ENCODE measurements around the gene C1QL1. TPM values are rescaled to one million over a fixed set of nuclear protein-coding genes. Genes with fewer than 3 reads are reported as not detected.
A peak's percentile ranks its signal among the peaks of the same experiment; 100 is the strongest.

Gene C1QL1
- total and polyA plus RNA-seq, 9 of the 15 experiments (the other 6 are each of a cell fraction or from before 2014, with no cell fraction given): 0.07 to 0.12 (median 0.09) TPM; not detected in 6

DNA sequence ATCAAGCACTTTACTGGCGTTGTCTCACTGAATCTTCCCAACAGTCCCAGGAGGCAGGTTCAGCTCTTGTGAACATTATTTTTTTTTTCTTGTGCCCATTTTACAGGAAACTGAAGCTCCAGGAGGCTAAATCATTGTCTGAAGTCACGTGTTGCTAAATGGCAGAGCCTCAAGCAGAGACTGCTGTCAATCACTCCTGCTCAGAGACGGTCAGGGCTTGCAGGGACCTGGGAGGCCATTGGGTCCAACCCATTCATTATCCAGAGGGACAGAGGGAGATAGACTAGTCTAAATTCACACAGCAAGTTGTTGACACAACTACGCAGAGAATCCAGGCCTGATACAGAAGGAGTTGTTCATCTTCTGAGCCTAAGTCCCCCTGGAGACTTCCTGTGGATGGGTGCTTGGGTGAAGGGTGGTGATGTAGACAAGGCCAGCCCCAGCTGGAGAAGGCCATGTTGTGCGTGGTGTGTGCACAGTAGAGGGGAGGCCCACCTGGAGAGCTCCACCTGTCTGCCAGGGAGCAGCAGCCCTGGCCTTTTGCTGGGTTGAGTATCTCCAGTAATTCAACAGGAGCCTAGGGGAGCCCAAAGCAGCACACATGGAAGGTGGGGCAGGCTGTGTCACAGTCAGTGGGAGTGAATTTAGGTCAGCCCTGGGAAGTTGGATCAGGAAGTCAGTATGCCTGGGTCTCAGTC lies 24.3 kb upstream of the C1QL1 start:
- H3K79me2 ChIP-seq (ENCODE audit: control insufficient read depth, insufficient read depth, low read length): no peaks in the 10 kb centered on the region
- DNase-seq (ENCODE audit: extremely low read depth in 1 of 4, low spot score in 3 of 4) (no peak), ATAC-seq (no peak), FAIRE-seq (no peak)
- H3K4me3 ChIP-seq: no peak overlapping the region
- H2AFZ ChIP-seq (ENCODE audit: low read depth, low read length): no peak overlapping the region
- H3K9ac ChIP-seq (ENCODE audit: insufficient read depth in 1 of 2, low read depth in 2 of 2, low read length in 2 of 2): no peak overlapping the region
- H3K9me1 ChIP-seq (ENCODE audit: control insufficient read depth, insufficient read depth, low read length): peaks cover 2% of the 10 kb centered on the region
- no peaks in the 10 kb centered on the region; the same call in 1 of the 2 replicates for H4K20me1 ChIP-seq (replicated peaks; ENCODE audit: control insufficient read depth, insufficient read depth, low read length)
- peaks cover 44 to 78% of the 10 kb centered on the region in 2 experiments; a peak in 4 of 5 replicates for H3K27me3 ChIP-seq (ENCODE audit: control insufficient read depth in 2 of 2, insufficient read depth in 2 of 2, low read length in 2 of 2)
- no peaks in the 10 kb centered on the region for H3K9me3 ChIP-seq (replicated peaks; ENCODE audit: control insufficient read depth, insufficient read depth, low read depth, low read length)
- in situ Hi-C loops (cut with MboI): no loop called here
- no TSS peak for BruUV-seq (replicated peaks)
- no peaks in the 10 kb centered on the region for H3K36me3 ChIP-seq (ENCODE audit: control insufficient read depth, insufficient read depth, low read length)
- TF ChIP-seq, protein P1, sequence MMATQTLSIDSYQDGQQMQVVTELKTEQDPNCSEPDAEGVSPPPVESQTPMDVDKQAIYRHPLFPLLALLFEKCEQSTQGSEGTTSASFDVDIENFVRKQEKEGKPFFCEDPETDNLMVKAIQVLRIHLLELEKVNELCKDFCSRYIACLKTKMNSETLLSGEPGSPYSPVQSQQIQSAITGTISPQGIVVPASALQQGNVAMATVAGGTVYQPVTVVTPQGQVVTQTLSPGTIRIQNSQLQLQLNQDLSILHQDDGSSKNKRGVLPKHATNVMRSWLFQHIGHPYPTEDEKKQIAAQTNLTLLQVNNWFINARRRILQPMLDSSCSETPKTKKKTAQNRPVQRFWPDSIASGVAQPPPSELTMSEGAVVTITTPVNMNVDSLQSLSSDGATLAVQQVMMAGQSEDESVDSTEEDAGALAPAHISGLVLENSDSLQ (IDR thresholded peaks at IDR 0.05): peak; percentile 84
- TF ChIP-seq, protein P2, sequence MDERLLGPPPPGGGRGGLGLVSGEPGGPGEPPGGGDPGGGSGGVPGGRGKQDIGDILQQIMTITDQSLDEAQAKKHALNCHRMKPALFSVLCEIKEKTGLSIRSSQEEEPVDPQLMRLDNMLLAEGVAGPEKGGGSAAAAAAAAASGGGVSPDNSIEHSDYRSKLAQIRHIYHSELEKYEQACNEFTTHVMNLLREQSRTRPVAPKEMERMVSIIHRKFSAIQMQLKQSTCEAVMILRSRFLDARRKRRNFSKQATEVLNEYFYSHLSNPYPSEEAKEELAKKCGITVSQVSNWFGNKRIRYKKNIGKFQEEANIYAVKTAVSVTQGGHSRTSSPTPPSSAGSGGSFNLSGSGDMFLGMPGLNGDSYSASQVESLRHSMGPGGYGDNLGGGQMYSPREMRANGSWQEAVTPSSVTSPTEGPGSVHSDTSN (CRISPR knock-in tag; IDR thresholded peaks at IDR 0.05; ENCODE audit: low read depth): no peak
- TF ChIP-seq, protein P2 (tag; conservative IDR thresholded peaks at IDR 0.05; ENCODE audit: low read depth): peak; percentile 31; the same call in 1 of the 2 replicates
- TF ChIP-seq, protein P3, sequence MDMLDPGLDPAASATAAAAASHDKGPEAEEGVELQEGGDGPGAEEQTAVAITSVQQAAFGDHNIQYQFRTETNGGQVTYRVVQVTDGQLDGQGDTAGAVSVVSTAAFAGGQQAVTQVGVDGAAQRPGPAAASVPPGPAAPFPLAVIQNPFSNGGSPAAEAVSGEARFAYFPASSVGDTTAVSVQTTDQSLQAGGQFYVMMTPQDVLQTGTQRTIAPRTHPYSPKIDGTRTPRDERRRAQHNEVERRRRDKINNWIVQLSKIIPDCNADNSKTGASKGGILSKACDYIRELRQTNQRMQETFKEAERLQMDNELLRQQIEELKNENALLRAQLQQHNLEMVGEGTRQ (CRISPR knock-in tag; IDR thresholded peaks at IDR 0.05): peak; percentile 53; the same call in 1 of the 2 replicates
- TF ChIP-seq, protein P4, sequence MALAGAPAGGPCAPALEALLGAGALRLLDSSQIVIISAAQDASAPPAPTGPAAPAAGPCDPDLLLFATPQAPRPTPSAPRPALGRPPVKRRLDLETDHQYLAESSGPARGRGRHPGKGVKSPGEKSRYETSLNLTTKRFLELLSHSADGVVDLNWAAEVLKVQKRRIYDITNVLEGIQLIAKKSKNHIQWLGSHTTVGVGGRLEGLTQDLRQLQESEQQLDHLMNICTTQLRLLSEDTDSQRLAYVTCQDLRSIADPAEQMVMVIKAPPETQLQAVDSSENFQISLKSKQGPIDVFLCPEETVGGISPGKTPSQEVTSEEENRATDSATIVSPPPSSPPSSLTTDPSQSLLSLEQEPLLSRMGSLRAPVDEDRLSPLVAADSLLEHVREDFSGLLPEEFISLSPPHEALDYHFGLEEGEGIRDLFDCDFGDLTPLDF (CRISPR knock-in tag; IDR thresholded peaks at IDR 0.05): no peak
- TF ChIP-seq RAD51 (IDR thresholded peaks at IDR 0.05; ENCODE audit: borderline replicate concordance, low read depth): peak; percentile 35; the same call in 1 of the 2 replicates
- H3K4me2 ChIP-seq (ENCODE audit: insufficient read depth, low read length): no peak overlapping the region
- CTCF ChIA-PET (ENCODE audit: low intra/inter-chr PET ratio): no interaction called here
- H3K27ac ChIP-seq (ENCODE audit: extremely low read depth, low read depth, low read length): no peak overlapping the region
- intact Hi-C loops (cut with micrococcal nuclease): no loop called here
- peaks cover 0 to 5% of the 10 kb centered on the region in 2 experiments; a peak in 1 of 5 replicates for H3K4me1 ChIP-seq (replicated peaks in 1 of 2; ENCODE audit: control insufficient read depth in 2 of 2, insufficient read depth in 2 of 2, low read length in 2 of 2)
- POLR2A ChIA-PET: interaction anchor here (0.6 to 4.7 kb wide), 3 partner anchors 11 to 867 kb away, joined by 3 to 21 read pairs (median 4); no protein-coding TSS in a partner anchor
- 0% methylated on average over 5 of the region's 5 CpGs for WGBS (ENCODE audit: insufficient coverage, low coverage, missing lambda C conversion rate)

Data from K562 (cell line).